ENCODE measurements around the gene C4BPB.
A peak's percentile ranks its signal among the peaks of the same experiment; 100 is the strongest.
"Not testable (repeated sequence)": the region's sequence is repeated elsewhere in the genome, so short reads cannot be mapped to it uniquely, and the experiment has no call there.

The C4BPB gene
- total RNA-seq: 0.06 to 0.13 reads per million in 2 experiments

- no peak for DNase-seq (ENCODE audit: low read depth)
Measured at GRCh38 chr1:207088701-207089626, at the start of gene C4BPB. C4BPB (plus strand) TSS chr1:207088860; CDS start chr1:207089532, 672 bp downstream.

DNA sequence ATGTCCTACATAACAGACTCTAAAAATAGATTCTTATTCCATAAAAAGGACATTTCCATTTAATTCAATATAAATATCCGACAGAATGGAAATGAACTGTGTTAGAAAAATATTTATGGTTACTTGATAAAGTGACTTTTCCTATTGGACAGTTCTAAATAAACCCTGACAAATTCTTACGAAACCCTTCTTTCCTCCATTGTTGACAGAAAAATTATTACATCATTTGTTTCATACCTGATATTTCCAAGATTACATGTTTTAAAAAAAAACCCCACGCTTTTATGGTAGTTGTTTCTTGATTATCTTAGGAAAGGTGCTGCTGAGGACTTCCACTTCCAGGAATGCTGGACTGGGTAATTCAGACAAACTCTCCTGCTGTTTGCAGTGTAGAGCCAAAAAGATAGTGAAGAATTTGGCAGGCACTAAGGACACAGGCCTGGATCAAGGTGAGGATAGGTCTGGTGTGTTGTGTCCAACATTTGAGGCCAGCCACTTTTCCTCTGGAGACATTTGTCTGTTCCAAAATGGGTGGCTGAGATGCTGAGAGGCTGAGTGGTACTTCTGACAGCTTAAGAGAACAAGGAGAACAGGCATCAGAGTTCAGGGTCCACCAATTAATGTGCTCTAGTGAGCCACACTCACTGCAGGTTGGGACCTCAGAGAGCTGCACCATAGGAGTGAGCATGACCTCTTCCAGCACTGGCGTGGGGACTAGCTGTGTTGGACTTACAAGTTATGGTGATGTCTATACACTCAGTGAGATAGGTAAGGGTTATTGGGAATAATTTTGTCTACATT, 49.1 kb upstream of the C4BPB start:
- no peak for DNase-seq (ENCODE audit: low read depth)

- DNase-seq (ENCODE audit: low read depth): no peak
Measured at GRCh38 chr1:207040181-207040533, 48.5 kb upstream of the C4BPB start.

GRCh38 chr1:207041397-207041796, 47.3 kb upstream of the C4BPB start:
- DNase-seq (ENCODE audit: low read depth): not testable (repeated sequence)

- no peak for DNase-seq (ENCODE audit: low read depth)
Measured at GRCh38 chr1:207045453-207045852, 43.2 kb upstream of the C4BPB start.

DNA sequence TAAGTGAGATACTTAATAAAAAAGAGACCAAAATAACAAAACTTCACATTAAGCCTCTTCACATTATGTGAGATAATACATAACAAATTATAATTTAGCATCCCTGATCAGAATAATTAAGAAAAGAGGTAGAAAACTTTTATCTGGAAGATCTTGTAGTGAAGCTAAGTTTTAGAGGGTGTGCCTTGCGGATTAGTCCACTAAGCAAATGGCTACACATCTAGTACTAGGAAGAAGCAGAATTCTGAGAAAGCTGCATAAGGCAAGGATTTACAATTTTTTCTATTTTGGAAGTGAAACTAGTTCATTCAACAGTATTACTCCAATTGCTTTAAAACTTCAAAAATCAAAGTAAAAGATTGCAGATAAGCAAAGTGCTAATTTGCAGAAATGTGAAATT, 41.2 kb upstream of the C4BPB start:
- no peak for DNase-seq (ENCODE audit: low read depth)

DNA sequence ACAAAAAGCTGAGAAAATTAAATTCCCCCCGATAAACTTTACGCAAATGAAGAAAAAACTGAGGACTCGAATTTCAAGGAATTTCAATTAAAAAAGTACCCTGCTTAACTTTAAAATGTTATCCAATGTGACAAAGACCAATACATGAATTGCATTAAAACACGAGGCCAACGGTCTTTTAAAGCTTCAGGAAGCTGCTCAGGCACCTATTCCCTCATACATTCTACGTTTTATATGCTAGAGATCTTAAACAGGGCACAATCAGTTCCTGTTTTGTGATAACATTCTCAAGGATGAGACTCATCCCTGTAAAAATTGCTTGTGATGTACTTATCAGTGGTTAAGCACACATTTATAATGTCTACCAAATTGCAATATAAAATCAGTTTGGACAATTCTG, 40.6 kb upstream of the C4BPB start:
- no peak for DNase-seq (ENCODE audit: low read depth)

- no peak for DNase-seq (ENCODE audit: low read depth)
Measured at GRCh38 chr1:207049054-207049453, 39.6 kb upstream of the C4BPB start.

GRCh38 chr1:207049514-207049913, 39.1 kb upstream of the C4BPB start:
- no peak for DNase-seq (ENCODE audit: low read depth)

- DNase-seq (ENCODE audit: low read depth): peak; percentile 35
Measured at GRCh38 chr1:207049974-207050391, 38.7 kb upstream of the C4BPB start.

DNA sequence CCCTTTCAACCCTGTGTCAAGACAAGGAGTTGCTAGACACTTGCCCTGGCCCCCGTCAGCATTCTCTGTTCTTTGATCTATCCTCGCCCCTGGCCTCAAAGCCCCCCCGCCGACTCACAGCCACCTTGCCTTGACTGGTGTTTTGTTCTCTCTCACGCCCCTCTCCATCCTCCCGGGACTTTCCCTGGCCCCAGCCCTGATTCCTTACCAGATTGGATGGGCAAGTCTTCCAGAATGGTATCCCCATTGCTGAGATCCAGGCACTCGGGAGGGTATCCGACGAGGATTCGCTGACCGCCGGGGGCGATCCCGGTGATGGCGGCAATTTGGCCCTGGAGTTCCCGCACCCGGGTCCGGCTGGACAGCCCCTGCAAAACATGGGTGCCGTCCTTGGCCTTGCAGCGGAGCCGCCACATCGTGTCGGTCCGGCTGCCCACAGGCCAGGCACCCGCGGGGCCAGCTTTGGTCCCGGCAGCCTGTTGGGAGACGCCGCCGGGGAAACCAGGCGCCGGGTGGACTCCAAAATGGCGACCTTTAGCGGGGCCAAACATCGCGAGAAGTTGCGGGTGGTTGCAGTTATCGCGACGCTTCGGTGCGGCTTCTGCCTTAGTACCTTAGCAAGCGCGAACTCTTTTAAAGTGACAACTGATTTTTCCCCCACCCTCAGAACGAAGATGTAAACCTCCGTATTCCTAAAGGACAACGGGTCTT, 38.0 kb upstream of the C4BPB start:
- peak; percentile 88 for DNase-seq (ENCODE audit: low read depth)

GRCh38 chr1:207051191-207051943, 37.3 kb upstream of the C4BPB start, which contains the start of gene YOD1:
YOD1 (minus strand) TSS chr1:207051208; CDS start chr1:207051030, 178 bp downstream.
- no peak for DNase-seq (ENCODE audit: low read depth)

DNA sequence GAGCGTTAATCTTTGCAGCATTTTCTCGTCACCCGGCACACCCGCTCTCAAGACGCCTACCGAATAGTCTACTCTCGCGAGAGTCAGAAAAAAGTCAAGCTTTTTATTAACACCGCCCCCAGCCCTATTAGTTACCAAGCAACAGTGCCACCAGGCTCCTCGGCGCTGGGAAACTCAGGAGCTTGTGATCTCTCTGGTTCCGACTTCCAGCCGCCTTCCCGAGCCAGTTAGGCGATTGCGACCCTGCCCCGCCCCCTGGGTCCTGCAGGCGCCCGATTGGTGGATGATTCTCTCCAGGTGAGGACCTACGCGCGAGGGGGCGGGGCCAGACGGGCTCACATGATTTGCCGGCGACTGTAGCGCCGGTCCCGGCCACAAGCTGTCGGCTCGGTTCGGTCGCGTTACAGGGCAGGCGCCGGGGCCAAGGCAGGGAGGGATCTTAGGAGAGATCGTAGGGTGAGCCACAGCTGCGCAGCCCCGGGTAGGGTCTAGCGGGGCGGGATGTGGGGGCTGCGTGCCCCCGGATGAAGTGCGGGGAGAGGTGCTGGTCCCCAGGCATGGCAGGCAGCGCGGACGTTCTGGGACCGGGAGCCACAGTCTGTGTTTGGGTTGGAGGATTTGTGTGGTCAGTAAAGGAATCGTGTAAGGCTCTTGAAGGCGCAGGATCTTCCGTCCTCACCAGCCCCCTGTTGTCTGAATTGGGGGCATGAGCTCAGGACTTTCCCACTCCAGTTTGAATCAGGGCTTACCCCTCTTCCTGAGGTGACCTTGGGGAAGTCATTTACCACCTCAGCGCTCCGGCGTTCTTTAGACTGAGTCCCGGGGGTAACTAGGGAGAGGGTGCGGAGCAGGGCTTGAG, 35.5 kb upstream of the C4BPB start, which contains the start of gene PFKFB2:
TSS of gene PFKFB2 (plus strand) at position 365 of the 859 bp plus-strand sequence. CDS start 1,443 bp downstream, outside the sequence.
- peak; percentile 92 for DNase-seq (ENCODE audit: low read depth)

GRCh38 chr1:207054491-207054890, 34.2 kb upstream of the C4BPB start:
- no peak for DNase-seq (ENCODE audit: low read depth)

- DNase-seq (ENCODE audit: low read depth): no peak
Measured at GRCh38 chr1:207055386-207056001, 33.2 kb upstream of the C4BPB start.

- no peak for DNase-seq (ENCODE audit: low read depth)
Measured at GRCh38 chr1:207056673-207057072, 32.0 kb upstream of the C4BPB start.

GRCh38 chr1:207058252-207058651, 30.4 kb upstream of the C4BPB start:
- DNase-seq (ENCODE audit: low read depth): no peak

GRCh38 chr1:207058878-207059867, 29.5 kb upstream of the C4BPB start:
- no peak for DNase-seq (ENCODE audit: low read depth)

Measured in T follicular helper cell (primary cell).